ENCODE results near the gene FMN2.

DNA sequence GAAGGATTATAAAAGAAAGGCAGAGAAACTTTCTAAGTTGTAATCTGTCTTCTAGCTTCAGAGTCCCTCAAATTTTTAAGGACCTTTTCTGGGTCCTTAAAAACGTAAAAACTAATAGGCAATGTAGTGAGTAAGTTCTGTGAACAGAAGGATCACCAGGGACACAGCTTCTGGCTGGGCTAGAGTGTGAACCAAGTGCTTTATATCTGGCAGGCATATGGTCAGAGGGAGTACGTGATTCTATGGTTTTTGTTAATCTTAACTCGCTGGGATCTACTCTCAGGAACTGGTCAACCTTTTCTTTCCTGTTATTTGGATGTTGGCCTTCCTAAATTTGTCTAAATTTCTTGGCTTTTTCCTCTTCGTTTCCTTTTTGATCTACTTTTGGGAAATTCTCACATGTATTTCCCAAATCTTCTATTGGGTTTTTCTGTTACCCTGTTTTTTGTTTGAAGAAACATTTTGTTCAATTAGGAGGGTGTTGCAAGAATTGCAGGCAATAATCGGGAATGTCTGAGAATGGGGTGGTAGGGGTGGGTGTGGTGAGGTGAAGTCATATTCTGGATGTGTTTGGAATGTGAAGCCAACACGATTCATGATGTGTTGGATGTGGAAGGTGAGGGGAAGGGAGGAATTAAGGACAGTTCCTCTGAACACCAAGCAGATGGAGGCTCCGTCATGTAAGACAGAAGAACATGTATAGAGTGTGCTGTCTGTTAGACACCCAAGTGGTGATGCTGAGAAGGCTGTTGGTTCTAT is 193.2 kb downstream of the FMN2 start:
- no peak for TF ChIP-seq CTCF (conservative IDR thresholded peaks at IDR 0.05)
- TF ChIP-seq EZH2 (IDR thresholded peaks at IDR 0.05; ENCODE audit: low read depth), result no peak
